WTC11 (cell line): ENCODE measurements around the gene MIDN. TPM values are rescaled to one million over a fixed set of nuclear protein-coding genes. Genes with fewer than 3 reads are reported as not detected.

Experiments used
- ATAC-seq: fragments of 200-7000 bp; cut with Tn5 transposase; 2 replicates; pipeline ENCODE4 v1.10.0; 2021; ENCODE audit warnings: mild to moderate bottlenecking, moderate library complexity
- CTCF ChIA-PET: fragments of 300-600 bp; sonication (Branson Sonifier 250); formaldehyde crosslinking; loops from one replicate; lab custom pipeline; 2021; ENCODE audit warnings: antibody characterized with exemption; lab: Charles Lee
- POLR2A ChIA-PET: fragments of 350-600 bp; sonication (Branson Sonifier 250); formaldehyde crosslinking; loops from one replicate; lab custom pipeline; 2021; ENCODE audit warnings: antibody characterized with exemption; lab: Charles Lee
- DNase-seq: peaks from one replicate; pipeline ENCODE4 v3.0.0; 2021; ENCODE audit warnings: low spot score
- H3K27ac Mint-ChIP-seq: 2 replicates; pipeline ENCODE4 v1.8.0; 2021; ENCODE audit warnings: mixed read lengths
- H3K27me3 Mint-ChIP-seq: 2 replicates; pipeline ENCODE4 v1.8.0; 2021; ENCODE audit warnings: low read depth, mild to moderate bottlenecking, moderate library complexity, mixed read lengths
- H3K36me3 Mint-ChIP-seq: 2 replicates; pipeline ENCODE4 v1.8.0; 2021; ENCODE audit warnings: mixed read lengths
- H3K4me1 Mint-ChIP-seq: 2 replicates; pipeline ENCODE4 v1.8.0; 2022; ENCODE audit warnings: mixed read lengths
- H3K4me3 Mint-ChIP-seq: 2 replicates; pipeline ENCODE4 v1.8.0; 2021; ENCODE audit warnings: mild to moderate bottlenecking, moderate library complexity, mixed read lengths
- H3K9me3 Mint-ChIP-seq: 2 replicates; pipeline ENCODE4 v1.8.0; 2021; ENCODE audit warnings: mixed read lengths
- AFF4 ChIP-seq: sonication (generic); formaldehyde crosslinking; IDR thresholded peaks from 2 replicates; pipeline ENCODE4 v1.8.1; 2023; ENCODE audit warnings: mild to moderate bottlenecking, missing genetic modification reagents, borderline replicate concordance
- CREM ChIP-seq: sonication (generic); formaldehyde crosslinking; IDR thresholded peaks from 2 replicates; pipeline ENCODE4 v1.8.1; 2022; ENCODE audit warnings: mild to moderate bottlenecking, missing genetic modification reagents, moderate library complexity
- E2F5 ChIP-seq: sonication (generic); formaldehyde crosslinking; IDR thresholded peaks from 2 replicates; pipeline ENCODE4 v1.8.1; 2022; ENCODE audit warnings: mild to moderate bottlenecking, moderate library complexity, missing genetic modification reagents
- ELF4 ChIP-seq: sonication (generic); formaldehyde crosslinking; IDR thresholded peaks from 2 replicates; pipeline ENCODE4 v1.8.1; 2022; ENCODE audit warnings: low read depth, mild to moderate bottlenecking, moderate library complexity, missing genetic modification reagents
- EMX1 ChIP-seq: fragments of 250-450 bp; sonication (Bioruptor Pico); IDR thresholded peaks from 2 replicates; pipeline ENCODE4 v1.8.0; 2021; ENCODE audit warnings: mild to moderate bottlenecking
- FOXJ3 ChIP-seq: sonication (generic); formaldehyde crosslinking; IDR thresholded peaks from 2 replicates; pipeline ENCODE4 v1.9.0; 2021; ENCODE audit warnings: missing genetic modification reagents, mild to moderate bottlenecking, borderline replicate concordance
- FOXP1 ChIP-seq: sonication (generic); formaldehyde crosslinking; IDR thresholded peaks from 2 replicates; pipeline ENCODE4 v1.8.0; 2022; ENCODE audit warnings: missing genetic modification reagents, mild to moderate bottlenecking, moderate library complexity, borderline replicate concordance
- OVOL2 ChIP-seq: fragments of 250-450 bp; sonication (Bioruptor Pico); IDR thresholded peaks from 2 replicates; pipeline ENCODE4 v1.9.0; 2021; ENCODE audit warnings: mild to moderate bottlenecking, borderline replicate concordance
- RORB ChIP-seq: fragments of 250-450 bp; sonication (Bioruptor Pico); IDR thresholded peaks from 2 replicates; pipeline ENCODE4 v1.9.0; 2021; ENCODE audit warnings: mild to moderate bottlenecking
- SOX15 ChIP-seq: fragments of 250-450 bp; sonication (Bioruptor Pico); IDR thresholded peaks from 2 replicates; pipeline ENCODE4 v1.9.0; 2021; ENCODE audit warnings: mild to moderate bottlenecking
- TCF7 ChIP-seq: sonication (generic); formaldehyde crosslinking; IDR thresholded peaks from 2 replicates; pipeline ENCODE4 v1.8.0; 2022; ENCODE audit warnings: mild to moderate bottlenecking, low read depth, missing genetic modification reagents, moderate library complexity
- TEAD1 ChIP-seq: sonication (generic); formaldehyde crosslinking; IDR thresholded peaks from 2 replicates; pipeline ENCODE4 v1.8.0; 2022; ENCODE audit warnings: mild to moderate bottlenecking, missing genetic modification reagents
- ZNF232 ChIP-seq: sonication (generic); formaldehyde crosslinking; IDR thresholded peaks from 2 replicates; pipeline ENCODE4 v1.8.0; 2022; ENCODE audit warnings: mild to moderate bottlenecking, missing genetic modification reagents
- total RNA-seq: library from RNA; stranded (reverse); gene quantifications from 3 replicates; pipeline ENCODE4 v1.2.3, GENCODE V29; 2021
- TF ChIP-seq, protein P1 (sequence below): sonication (generic); formaldehyde crosslinking; IDR thresholded peaks from 2 replicates; pipeline ENCODE4 v1.8.0; 2022; ENCODE audit warnings: mild to moderate bottlenecking, missing genetic modification reagents
- TF ChIP-seq, protein P2 (sequence below): sonication (generic); formaldehyde crosslinking; IDR thresholded peaks from 2 replicates; pipeline ENCODE4 v1.8.1; 2022; ENCODE audit warnings: missing genetic modification reagents, borderline replicate concordance
- TF ChIP-seq, protein P3 (sequence below): sonication (generic); formaldehyde crosslinking; IDR thresholded peaks from 2 replicates; pipeline ENCODE4 v1.8.0; 2023; ENCODE audit warnings: missing genetic modification reagents

Gene MIDN
- total RNA-seq, 1 experiment from 2014 or later: 189 TPM

DNA sequence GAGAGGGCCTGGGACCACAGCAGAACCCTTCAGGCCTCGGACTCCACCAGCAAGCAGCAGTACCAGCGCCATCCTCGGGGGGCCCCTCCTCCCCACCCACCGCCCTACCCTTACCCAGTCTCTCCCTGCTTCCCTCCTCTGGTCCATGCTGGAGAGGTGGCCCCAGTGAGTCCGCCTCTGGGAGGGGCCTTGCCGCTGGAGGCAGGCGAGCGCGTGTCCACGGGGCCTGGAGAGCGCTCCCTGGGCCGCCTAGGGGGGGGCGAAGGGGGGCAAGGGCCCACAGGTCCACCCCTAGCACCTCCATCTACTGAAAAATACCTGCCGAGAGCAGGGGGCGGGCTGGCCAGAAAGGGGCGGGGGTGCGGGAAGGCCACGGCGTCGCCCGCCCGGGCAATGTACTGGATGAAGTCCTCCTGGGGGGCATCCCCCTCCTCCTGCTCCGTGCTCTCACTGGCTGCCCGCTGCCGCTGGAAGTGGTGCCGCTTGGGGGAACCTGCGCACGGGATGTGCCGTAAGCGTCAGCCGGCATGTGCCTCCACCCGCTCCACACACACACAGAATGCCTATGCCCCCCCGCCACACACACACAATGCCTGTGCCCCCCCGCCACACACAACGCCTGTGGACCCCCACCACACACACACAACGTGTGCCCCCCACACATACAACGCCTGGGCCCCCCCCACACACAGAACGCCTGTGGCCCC is 17.4 kb upstream of the MIDN start:
- Mint-ChIP-seq H3K9me3 (no peaks in the 10 kb centered on the region), H3K36me3 (no peaks in the 10 kb centered on the region), H3K27ac (no peak overlapping the region), H3K27me3 (no peaks in the 10 kb centered on the region), H3K4me1 (no peaks in the 10 kb centered on the region), H3K4me3 (no peak overlapping the region)
- DNase-seq: no peak
- ChIA-PET CTCF (interaction anchor here (0.6 to 1.4 kb wide), 4 partner anchors 10 to 186 kb away, joined by 3 to 10 read pairs (median 4); no protein-coding TSS in a partner anchor), POLR2A (no interaction called here)
- peak; percentile 62 for ATAC-seq
- TF ChIP-seq ZNF232 (CRISPR knock-in tag): no peak
- no peak for TF ChIP-seq AFF4 (CRISPR knock-in tag)
- TF ChIP-seq TCF7 (CRISPR knock-in tag): no peak
- TF ChIP-seq CREM: no peak
- TF ChIP-seq TEAD1 (CRISPR knock-in tag): no peak
- no peak for TF ChIP-seq EMX1
- no peak for TF ChIP-seq SOX15
- TF ChIP-seq, protein P1, sequence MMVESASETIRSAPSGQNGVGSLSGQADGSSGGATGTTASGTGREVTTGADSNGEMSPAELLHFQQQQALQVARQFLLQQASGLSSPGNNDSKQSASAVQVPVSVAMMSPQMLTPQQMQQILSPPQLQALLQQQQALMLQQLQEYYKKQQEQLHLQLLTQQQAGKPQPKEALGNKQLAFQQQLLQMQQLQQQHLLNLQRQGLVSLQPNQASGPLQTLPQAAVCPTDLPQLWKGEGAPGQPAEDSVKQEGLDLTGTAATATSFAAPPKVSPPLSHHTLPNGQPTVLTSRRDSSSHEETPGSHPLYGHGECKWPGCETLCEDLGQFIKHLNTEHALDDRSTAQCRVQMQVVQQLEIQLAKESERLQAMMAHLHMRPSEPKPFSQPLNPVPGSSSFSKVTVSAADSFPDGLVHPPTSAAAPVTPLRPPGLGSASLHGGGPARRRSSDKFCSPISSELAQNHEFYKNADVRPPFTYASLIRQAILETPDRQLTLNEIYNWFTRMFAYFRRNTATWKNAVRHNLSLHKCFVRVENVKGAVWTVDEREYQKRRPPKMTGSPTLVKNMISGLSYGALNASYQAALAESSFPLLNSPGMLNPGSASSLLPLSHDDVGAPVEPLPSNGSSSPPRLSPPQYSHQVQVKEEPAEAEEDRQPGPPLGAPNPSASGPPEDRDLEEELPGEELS (CRISPR knock-in tag): no peak
- no peak for TF ChIP-seq ELF4 (CRISPR knock-in tag)
- TF ChIP-seq E2F5 (CRISPR knock-in tag): no peak

DNA sequence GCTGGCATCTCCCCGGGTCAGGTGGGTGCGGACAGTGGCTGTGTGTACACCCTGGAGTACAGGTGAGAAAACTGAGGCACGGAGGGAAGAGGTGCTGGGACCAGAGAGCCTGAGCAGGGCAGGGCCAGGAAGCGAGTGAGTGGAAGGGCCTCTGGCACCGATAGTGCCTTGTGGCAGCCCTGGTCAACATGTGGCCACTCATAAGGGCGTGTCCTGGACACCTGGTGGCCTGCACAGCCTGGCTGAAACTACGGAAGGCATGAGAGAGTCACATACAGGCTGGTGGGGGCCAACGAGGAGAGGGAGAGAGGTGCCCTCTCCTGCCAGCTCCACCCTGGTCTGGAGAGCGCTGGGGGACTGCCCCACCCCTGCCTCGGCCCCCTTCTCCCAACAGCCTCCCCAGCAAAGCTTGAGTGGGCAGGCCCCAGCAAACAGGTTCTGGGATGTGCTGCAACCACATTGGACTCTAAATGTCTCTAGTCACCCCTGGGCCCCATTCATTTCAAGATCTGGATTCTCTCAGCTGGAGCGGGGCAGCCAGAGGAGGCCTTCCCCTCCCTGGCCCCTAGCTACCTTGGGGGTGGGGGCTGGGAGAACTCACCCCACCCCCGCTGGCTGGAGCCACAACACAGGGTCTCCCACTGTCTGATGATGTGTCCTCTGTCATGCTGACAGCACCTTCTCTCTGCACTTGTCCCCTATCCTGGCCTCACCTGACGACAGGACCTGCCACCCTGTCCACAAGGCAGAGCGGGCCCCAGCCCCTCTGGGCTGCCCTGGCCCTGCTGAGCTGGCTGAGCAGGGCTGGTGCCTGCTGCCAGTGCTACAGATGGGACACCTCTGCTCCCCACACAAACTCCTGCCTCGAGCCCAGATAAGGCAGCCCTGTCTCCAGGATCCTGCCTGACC is 16.4 kb upstream of the MIDN start:
- peak overlapping the region; percentile 85 for H3K27ac Mint-ChIP-seq
- CTCF ChIA-PET: interaction anchor here (1.5 kb wide), 2 partner anchors 9 to 12 kb away, joined by 3 to 5 read pairs; no protein-coding TSS in a partner anchor
- no peaks in the 10 kb centered on the region for H3K27me3 Mint-ChIP-seq
- no peaks in the 10 kb centered on the region for H3K4me1 Mint-ChIP-seq
- no peak overlapping the region for H3K4me3 Mint-ChIP-seq
- POLR2A ChIA-PET: interaction anchor here (0.6 kb wide), 1 partner anchor 53 kb away, joined by 4 read pairs; no protein-coding TSS in a partner anchor
- ATAC-seq (no peak), DNase-seq (no peak)
- no peaks in the 10 kb centered on the region for H3K36me3 Mint-ChIP-seq
- H3K9me3 Mint-ChIP-seq: no peaks in the 10 kb centered on the region
- TF ChIP-seq FOXJ3 (CRISPR knock-in tag) (no peak), RORB (no peak), FOXP1 (CRISPR knock-in tag) (no peak), OVOL2 (CRISPR knock-in tag) (no peak), EMX1 (no peak)
- TF ChIP-seq, protein P2, sequence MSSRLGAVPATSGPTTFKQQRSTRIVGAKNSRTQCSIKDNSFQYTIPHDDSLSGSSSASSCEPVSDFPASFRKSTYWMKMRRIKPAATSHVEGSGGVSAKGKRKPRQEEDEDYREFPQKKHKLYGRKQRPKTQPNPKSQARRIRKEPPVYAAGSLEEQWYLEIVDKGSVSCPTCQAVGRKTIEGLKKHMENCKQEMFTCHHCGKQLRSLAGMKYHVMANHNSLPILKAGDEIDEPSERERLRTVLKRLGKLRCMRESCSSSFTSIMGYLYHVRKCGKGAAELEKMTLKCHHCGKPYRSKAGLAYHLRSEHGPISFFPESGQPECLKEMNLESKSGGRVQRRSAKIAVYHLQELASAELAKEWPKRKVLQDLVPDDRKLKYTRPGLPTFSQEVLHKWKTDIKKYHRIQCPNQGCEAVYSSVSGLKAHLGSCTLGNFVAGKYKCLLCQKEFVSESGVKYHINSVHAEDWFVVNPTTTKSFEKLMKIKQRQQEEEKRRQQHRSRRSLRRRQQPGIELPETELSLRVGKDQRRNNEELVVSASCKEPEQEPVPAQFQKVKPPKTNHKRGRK (CRISPR knock-in tag): no peak
- TF ChIP-seq, protein P3, sequence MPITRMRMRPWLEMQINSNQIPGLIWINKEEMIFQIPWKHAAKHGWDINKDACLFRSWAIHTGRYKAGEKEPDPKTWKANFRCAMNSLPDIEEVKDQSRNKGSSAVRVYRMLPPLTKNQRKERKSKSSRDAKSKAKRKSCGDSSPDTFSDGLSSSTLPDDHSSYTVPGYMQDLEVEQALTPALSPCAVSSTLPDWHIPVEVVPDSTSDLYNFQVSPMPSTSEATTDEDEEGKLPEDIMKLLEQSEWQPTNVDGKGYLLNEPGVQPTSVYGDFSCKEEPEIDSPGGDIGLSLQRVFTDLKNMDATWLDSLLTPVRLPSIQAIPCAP (CRISPR knock-in tag): no peak
